Right hindlimb (tissue), 1 donor: ENCODE results near the gene SH3TC1.

ENCODE experiments used
- DNase-seq: peaks from one replicate; pipeline ENCODE4 v3.0.0-alpha.2; 2018

The SH3TC1 gene

DNA sequence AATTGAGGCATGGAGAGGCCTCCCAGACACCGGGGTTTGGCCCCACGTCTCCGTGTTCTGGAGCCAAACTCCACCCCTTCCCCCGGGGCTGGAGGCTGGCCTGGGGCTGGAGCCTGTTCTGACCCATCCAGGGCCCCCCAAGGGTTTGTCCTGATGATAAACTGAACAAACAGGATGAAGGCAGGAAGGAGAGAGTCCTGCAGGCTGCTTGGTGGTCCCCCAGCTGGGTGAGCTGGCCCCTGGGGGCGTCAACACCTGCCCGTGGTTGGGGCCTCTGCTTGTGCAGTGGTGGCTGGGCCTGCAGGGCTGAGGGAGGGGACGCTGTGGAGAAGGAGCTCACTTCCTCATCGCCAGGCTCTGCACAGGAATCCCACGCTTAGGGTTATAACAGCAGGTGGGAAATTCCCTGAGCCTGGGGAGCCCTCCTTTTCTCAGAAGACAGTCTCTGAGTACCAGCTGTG, 2.3 kb downstream of the SH3TC1 start:
- DNase-seq = no peak

DNA sequence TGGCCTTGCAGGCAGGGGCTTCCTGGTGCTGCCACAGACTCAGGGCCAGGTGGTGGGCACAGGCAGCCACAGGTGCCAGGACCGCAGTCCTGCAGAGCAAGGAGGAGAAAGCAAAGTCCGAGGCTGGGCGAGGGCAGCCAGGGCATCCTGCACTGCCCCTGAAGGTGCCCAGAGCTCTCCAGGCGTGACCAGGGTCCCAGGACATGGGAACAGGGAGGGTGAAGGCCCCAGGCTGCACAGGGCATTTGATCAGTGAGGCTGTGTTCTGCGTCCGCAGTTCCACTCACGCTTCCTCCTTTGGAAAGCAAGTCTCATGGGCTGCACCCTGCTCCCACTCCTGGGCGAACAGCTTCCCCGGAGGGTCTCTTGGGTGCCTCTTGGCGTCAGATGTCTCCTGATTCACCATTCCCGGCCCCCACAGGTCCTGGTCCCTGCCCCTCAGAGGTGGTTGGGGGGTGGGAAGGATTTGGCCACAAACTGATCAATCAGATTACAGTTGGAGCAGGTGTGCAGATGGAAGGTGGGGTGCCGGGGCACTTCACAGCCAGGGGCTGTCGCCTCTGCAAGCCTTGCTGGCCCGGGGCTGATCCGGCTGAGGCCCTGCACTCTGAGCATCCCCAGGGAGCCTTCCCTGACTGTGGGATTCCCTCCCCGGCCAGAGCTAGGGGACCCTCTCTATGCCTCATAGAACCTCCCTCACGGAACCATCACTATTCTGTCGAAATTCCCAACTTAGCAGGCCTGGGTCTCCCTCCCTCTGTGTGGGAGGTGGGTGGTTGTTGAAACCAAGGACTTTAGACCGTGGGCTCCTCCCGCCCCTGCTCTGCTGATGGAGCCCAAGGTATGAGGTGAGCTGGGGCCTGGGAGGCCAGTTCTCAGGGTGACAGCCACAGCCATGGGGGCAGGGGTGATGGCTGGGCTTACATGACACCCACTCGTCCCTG, 3.3 kb downstream of the SH3TC1 start:
- DNase-seq = no peak

DNA sequence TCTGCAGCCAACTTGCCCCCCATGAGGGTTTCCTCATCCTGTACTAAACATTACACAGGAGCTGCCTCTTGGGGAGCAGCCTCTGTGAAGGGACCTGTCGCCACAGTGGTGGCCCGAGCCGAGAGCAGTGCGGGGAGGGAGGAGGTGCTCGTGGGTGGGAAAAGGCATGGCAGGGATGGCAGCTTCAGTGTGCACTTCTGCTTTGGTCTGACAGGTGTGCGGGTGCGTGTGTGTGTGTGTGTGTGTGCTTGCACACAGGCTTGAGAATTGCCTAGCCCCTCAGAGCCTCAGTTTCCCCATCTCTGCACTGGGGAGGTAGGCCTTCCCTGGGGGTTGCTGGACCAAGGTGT, 3.9 kb downstream of the SH3TC1 start:
- no peak for DNase-seq

DNA sequence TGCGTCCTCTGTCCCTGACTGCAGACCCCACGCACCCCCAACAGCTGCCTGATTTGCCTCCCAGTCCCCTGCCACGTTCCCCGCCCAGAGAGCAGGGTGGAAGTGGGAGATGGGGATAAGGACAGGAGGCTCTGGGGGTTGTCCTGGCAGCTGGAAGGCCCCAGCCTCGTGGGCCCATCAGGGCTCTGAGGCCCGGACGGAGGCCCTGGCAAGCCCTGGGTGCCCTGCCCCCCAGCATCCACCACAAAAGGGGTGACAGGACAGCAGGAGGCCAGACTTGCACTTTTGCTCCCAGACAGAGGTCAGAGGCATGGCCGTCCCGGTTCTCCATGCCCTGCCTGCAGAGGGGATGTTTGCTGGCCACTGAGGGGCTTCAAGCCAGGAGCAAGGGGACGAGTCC, 4.7 kb downstream of the SH3TC1 start:
- no peak for DNase-seq

DNA sequence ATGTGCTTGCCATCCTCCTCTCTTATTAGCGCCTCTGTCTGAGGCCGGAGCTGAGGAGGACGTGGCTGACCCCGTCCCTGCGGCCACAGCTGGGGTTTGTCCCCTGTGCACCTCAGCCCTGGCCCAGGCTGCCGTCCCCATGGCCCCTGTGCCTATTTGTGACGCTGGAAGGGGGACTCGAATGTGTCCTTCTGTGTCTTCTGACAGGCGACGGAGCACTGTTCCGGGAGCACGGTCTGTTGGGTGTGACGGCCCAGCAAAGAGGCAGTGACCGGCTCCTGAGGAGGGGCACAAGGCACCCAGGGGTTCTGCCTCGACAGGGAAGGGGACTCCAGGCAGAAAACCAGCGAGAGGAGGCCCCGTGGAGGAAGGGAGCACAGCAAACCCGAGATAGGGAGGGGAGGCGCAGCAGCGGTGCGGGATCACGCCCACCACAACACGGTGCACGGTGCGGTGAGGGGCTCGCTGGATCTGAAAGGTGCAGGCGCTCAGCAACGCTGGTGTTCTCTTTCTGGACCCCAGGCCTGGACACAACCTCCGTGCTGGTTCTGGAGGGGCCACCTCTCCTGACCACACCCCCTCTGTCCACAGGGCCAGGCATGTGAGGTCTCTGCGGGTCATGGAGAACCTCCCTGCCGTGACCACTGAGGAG, 5.6 kb downstream of the SH3TC1 start:
- DNase-seq = no peak

DNA sequence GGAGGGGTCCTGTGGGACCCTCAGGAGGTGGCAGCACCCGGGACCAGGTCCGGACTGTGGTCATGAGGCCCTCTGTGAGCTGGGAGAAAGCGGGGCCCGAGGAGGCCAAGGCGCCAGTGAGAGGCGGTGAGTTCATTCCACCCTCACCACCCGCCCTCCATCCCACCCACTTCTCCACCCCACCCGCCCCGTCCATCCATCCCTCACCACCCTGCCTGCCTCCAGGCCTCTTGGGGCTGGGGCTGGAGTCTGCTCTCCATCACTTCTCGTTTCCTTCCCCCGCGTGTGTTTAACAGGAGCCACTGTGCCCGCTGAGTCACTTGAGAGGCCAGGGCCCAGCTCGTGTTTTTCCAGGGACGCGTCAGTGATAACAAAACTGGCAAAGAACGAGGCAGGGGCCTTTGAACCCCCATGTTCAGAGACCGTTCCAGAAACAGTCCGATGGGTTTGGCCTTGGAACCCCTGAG, 6.2 kb downstream of the SH3TC1 start:
- no peak for DNase-seq

DNA sequence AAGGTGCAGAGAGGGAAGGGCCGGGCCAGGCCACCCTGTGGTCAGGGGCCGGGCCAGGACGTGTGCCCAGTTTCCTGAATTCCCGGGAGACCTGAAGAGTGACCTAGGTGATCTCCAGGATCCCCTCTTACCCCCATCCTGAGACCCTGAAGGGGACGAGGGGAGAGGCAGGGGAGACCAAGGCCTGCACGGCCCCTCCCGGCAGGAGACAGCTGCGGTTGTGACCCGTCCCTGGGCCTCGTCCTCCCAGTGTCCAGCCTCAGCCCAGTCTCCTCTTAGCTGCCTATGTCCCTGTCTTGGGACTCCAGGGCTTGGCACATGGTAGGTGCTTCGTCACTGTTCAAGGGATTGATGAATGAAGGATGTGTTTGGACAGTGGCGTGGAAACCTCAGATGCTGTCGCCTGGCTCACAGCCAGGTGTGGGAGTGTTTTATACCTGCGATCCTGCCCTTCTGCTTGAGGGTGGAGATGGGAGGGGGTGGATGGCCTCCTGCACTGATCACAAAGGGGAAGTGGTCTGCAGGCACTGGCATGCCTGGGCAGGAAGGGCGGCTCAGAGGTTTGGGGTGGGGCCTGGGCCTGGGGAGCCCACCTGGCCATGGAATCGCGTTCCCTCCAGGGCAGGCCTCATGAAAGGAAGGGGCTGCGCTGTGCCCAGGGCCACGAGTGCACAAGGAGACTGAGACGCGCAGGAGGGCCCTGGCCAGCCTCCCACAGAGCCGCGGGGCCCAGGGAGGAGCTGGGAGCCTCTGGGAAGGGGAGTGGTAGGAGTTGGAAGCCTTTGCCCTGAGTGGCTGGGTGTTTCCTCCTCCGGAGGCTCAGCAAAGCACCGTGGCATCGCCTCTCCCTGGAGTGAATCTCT, 6.9 kb downstream of the SH3TC1 start:
- no peak for DNase-seq

DNA sequence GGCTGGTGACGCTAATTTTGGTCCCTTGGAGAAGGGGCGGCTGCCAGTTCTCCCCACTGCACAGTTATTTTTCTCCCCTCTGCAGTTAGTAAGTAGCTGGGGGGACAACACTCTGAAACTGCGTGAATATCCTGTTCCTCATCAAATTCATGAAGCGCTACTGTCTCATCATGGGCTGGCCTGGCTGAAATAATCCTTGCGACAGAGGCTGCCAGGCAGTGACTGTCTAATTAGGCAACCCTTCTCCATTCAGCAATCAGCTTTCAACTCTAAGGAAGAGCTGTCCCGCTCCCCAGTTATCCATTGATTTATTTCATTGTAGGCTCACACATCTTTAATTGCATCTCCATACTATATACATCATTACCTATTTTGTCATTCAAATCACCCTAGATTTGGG, 8.2 kb downstream of the SH3TC1 start:
- no peak for DNase-seq

DNA sequence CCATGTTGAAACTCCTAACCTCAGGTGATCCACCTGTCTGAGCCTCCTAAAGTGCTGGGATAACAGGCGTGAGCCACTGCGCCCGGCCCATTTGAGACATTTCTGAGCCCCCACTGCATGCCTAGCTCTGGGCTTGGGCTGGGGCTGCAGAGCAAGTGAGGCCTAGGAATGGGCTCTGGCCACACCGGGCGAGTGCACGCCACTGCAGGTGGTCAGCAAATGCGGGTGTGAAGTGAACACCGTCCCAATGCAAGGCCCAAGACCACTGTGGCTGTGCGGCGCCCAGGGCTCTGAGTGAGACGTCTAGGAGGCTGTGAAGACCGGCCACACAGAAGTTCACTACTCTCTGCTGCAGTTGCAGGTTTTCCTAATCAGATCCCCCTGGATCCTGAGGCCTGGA, 9.5 kb downstream of the SH3TC1 start:
- DNase-seq = no peak

DNA sequence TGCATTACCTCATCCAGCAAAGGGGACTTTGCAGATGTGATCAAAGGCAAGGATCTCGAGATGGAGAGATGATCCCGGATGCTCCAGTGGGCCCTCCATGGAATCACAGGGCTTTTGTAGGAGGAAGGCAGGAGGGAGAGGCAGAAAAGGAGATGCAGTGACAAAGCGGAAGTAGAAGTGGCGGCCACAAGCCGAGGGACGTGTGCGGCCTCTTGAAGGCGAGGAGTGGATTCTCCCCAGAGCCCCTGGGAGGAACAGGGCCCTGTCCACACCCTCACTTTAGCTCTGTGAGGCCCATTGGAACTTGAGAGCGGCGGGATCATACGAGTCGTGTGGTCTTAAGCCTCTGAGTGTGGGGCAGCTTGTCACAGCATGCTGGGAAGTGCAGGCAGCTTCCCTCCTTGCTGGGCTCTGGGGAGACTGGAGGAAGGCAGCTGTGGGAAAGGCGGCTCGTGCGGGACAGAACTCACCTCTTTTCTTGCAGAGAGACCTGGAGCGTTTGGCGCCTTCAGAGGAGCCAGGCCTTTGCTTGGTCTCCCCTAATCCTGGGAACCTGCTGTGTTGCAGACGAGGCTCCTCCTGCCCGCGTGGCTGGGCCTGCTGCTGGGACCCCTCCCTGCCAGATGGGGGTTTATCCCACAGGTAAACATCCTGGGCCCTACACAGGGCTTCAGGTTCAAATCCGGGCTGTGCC, 10.2 kb downstream of the SH3TC1 start:
- no peak for DNase-seq

DNA sequence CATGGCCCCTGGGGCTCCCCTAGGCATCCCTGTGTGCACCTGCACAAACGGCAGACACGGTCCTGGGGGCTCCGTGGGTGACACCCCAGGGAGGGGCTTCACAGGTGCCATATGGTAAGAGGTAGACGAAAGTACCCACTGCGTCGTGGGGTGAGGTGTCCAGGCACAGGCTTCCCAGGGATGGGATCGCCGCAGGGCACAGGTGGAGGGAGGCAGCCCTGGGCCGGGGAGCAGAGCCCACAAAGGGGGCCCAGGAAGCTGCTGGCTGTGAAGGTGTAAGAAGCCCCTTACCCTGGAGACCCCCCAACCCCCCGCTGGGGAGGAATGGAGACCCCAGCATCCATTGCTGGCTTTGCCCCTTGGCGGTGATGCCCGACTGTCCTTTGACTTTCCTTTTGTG, 10.9 kb downstream of the SH3TC1 start:
- DNase-seq = no peak

DNA sequence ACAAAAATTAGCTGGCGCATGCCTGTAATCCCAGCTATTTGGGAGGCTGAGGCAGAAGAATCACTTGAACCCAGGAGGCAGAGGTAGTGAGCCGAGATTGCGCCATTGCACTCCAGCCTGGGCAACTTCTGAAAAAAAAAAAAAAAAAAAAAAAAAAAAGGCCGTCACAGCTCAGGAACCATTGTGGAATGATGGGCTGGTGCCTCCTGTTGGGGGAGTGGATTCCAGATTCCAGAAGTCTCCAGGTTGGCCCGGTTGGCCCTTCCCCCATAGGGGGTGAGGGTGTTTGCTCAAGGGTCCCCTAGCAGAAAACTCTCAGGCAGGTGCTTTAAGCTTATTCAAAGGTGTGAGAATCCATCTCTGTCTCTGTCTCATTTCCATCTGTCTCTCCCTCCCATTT, 11.5 kb downstream of the SH3TC1 start:
- DNase-seq = no peak

DNA sequence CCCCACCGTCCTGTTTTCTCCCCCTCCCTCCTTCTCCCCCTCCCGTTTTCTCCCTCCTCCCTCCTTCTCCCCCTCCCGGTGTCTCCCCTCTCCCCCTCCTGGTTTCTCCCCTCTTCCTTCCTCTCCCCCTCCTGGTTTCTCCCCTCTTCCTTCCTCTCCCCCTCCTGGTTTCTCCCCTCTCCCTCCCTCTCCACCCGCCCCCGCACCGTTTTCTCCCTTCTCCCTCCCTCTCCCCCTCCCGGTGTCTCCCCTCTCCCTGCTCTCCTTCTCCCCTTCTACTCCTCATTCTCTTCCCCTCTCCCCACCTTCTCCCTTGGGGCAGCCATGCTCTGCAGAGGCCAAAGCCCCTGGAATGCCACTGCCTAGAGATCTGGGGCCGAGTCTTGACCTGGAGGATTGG, 12.2 kb downstream of the SH3TC1 start:
- no peak for DNase-seq

DNA sequence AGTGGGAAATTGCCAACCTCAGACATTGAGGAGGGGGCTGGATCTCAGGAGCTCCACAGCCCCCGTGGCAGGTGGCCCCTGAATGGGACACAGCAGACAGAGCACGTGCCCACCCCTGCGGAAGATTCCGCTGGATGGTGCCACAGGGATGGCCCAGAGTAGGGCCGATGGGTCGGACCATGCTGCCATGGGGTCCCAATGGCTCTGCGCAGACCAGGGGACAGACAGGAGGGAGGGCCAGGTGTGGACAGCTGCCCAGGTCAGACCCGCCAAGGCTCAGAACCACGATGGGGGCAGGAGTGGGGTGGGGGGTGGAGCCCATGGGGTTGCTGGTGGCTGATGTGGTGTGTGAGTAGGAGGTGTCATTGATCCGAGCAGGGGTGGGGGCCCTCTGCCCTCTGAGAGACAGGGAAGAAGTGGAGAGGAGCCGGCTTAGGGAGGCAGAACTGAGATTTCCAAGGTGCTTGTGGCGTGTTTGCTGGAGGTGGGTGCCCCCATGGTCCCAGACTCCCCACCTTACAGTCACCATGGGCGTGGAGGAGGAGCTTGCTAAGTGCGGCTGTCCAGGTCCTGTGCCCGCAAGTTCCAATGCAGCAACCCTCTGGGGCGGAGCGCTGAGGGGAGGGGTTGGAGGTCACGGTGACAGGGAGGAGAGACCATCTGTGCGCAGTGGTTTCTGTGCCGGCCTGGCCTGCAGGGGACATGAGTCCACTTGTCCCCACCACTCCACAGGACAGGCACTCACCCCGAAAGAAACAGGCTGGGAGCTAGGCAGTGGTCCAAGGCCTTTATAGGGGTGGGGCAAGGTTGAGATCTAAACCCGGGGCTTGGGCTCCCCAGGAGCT, 12.9 kb downstream of the SH3TC1 start:
- no peak for DNase-seq

DNA sequence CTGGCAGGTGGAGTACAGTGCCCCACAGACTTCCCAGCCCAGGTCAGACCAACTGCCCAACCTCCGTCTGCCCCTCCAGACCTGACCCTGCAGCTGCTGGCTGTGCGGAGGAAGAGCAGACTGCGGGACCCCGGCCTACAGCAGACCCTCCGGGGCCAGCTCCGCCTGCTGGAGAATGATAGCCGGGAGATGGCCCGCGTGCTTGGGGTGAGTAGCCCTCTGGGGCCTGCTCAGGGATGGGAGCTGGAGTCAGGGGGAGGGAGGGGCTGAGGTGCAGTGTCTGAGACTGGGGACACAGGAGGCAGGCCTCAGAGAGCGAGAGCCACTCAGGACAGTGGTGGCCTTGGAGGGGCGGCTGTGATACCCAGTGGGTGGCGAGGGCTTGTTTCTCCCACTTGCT, 13.5 kb downstream of the SH3TC1 start:
- no peak for DNase-seq

DNA sequence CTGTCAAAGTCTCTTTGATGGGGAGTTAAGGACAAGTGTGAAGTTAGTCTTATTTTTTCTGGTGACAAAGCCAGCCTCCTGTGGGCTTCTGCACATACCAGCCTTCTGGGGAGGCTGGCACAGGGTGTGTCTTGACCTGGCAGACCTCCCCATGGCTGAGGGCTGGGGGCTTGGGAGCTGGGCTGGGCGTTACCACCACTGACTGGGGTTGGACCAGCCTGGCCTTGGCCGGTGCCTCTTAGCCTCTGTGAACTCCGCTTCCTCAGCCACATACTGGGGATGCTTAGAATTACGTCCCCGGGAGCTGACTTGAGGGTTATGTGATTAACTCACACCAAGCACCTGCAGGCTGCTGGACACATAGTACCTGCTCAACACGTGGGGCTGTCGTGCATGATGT, 14.0 kb downstream of the SH3TC1 start:
- DNase-seq = no peak

DNA sequence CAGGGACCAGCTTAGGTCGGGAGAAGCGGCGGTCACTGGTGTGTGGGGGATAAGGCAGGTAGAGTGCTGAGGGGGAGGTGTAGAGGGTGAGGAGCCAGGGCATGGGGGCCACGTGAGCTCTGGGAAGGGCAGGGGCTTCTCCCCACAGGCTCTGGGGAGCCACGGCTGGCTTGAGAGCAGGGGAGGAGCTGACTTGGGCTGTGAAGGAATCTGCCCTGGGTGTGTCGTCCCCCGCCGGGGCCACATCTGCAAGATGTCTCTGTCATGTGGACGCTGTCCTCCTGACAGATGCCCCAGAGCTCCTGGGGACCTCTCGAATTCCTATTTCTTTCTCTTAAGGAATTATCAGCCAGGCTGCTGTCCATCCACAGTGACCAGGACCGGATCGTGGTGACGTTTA, 15.0 kb downstream of the SH3TC1 start:
- no peak for DNase-seq

DNA sequence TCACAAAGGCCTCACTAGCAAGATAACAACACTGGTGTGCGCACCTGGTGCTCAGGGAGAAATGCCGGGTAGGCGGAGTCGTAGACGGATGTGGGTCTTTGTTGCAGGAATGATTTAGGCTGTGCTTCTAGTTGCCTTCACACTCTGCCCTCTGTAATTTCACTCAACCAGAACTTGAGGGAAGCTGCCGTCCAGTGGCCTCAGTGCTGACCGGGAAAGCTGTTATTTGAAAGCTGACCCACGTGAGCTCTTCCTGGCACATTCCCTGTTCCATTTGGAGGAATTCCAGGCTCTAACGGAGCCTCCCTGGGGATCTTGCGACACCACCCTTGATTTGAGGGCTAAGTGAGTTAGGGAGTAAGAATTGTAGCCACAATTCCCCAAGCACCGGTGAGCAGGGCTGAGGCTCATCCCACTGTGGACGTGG, 15.9 kb downstream of the SH3TC1 start:
- no peak for DNase-seq

DNA sequence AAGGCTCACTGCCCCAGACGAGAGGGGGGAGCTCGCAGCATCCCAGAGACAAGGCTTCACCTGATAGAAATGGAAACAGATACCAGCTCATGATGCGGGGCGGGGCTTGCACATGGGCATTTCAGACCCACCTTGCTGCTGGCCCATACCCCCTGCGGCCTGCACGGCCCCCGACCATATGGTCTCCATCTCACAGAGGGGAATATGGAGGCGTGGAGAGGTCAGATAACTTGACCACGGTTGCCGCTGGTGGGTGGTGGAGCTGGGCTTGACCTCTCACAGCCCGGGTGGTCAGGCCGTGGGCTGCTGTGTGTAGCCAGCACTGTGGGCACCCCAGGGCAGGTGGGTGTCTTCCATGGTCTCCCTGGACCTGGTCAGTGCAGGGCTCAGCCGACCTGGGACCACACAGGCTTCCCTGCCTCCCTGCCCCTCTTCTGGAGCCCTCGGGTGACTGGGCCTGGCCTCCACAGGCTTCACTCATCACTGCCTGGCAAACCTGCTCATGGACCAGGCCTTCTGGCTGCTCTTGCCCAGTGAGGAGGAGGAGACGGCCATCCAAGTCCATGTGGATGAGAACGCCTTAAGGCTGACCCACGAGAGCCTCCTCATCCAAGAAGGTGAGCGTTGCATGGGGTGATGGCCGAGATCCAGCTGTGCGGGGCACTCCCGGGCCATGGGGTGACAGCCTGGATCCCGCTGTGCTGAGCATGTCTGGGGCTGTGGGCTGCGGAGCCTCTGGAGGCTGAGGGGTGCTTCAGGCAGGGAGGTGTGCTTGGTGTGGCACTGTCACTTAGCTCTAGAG, 16.8 kb downstream of the SH3TC1 start:
- no peak for DNase-seq

DNA sequence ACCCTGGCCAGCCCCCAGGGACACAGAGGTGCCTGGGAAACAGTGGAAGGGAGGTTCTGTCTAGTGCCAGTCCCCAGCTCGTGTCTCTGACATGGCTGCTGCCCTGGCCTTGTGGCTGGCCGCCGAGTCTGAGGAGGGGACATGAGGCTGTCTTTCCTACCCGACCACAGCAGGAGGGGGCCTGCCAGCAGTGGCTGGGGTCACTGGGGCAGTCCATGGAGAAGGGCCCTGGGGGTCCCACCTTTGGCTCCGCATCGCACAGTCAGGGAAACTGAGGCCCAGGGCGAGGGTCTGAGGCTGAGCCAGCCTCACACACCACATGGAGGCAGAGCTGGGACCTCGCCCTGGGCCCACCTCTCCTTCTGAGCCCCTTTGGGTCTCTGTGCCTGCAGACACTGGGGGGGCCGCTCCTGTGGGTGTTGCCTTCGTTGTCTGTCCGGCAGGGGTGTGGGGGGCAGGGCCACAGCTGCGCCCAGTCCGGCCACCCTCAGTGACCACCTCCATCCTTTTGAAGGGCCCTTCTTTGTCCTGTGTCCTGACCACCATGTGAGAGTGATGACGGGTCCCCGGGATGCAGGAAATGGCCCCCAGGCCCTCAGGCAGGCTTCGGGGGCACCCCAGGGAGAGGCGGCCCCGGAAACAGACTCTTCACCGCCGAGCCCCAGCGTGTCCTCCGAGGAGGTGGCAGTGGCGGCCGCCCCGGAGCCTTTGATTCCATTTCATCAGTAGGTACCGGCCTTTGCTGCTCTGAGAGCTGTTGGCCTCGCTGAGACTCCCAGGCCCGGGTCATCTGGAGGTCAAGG, 17.6 kb downstream of the SH3TC1 start:
- DNase-seq = no peak
